B cell (primary cell): Measurements from ENCODE around the gene ABCG1.

ENCODE experiments used
- EZH2 ChIP-seq: IDR thresholded peaks from 2 replicates; pipeline ENCODE4 v1.6.1; 2012; ENCODE audit warnings: borderline replicate concordance, low read depth, mild to moderate bottlenecking, moderate library complexity, low read length; ENCODE audit not compliant: insufficient read depth, poor library complexity, severe bottlenecking
- TF ChIP-seq, protein P1 (sequence below): fragments of 200-600 bp; IDR thresholded peaks from one replicate; pipeline ENCODE4 v1.8.0; 2022; ENCODE audit warnings: antibody characterized with exemption, mild to moderate bottlenecking

DNA sequence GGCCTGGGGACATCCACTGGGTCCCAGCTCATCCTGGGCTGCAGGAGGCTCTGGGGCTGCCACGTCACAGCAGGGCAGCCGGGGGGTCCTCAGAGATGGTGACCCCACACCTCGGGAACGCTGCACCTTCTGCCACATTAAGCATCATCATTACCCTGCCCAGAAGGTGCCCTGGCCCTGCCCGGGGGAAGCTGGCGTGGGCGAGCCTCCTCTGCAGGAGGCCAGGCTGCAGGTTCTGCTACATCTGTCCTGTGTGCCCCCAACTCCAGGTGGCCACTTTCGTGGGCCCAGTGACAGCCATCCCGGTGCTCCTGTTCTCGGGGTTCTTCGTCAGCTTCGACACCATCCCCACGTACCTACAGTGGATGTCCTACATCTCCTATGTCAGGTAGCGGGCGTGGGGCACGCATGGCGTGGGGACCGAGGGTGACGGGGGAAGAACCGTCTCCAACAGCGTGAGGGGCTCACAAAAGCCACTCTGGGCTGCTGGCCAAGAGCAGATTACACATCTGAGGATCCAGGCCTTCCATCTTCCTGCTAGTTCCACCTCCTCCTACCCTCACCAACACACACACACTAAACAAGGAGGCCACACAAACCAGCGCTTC is 75.4 kb downstream of the ABCG1 start:
- TF ChIP-seq, protein P1, sequence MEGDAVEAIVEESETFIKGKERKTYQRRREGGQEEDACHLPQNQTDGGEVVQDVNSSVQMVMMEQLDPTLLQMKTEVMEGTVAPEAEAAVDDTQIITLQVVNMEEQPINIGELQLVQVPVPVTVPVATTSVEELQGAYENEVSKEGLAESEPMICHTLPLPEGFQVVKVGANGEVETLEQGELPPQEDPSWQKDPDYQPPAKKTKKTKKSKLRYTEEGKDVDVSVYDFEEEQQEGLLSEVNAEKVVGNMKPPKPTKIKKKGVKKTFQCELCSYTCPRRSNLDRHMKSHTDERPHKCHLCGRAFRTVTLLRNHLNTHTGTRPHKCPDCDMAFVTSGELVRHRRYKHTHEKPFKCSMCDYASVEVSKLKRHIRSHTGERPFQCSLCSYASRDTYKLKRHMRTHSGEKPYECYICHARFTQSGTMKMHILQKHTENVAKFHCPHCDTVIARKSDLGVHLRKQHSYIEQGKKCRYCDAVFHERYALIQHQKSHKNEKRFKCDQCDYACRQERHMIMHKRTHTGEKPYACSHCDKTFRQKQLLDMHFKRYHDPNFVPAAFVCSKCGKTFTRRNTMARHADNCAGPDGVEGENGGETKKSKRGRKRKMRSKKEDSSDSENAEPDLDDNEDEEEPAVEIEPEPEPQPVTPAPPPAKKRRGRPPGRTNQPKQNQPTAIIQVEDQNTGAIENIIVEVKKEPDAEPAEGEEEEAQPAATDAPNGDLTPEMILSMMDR = no peak
- TF ChIP-seq EZH2 = no peak
